SK-N-SH (cell line): ENCODE data around the gene GTF2F2. TPM values are rescaled to one million over a fixed set of nuclear protein-coding genes. Genes with fewer than 3 reads are reported as not detected.
A peak's percentile ranks its signal among the peaks of the same experiment; 100 is the strongest.

Experiments used
- CTCF ChIA-PET: fragments of 300-600, 350-600 bp; formaldehyde crosslinking; extraction: SDS; loops from one replicate; lab custom pipeline; 2021; lab: Yijun Ruan, JAX
- POLR2A ChIA-PET: fragments of 350-600 bp; sonication (Branson Sonifier 250); formaldehyde crosslinking; extraction: SDS; loops from one replicate; lab custom pipeline; 2020; ENCODE audit warnings: antibody characterized with exemption, inconsistent platforms; lab: Yijun Ruan, JAX
- DNase-seq: peaks from one replicate; pipeline ENCODE4 v3.0.0; 2012
- H2AFZ ChIP-seq: fragments of 200-600 bp; sonication (generic); 2 replicates; pipeline ENCODE4 v1.8.1; 2016; ENCODE audit warnings: antibody characterized with exemption, mild to moderate bottlenecking, low read depth
- H3F3A ChIP-seq: fragments of 200-600 bp; sonication (generic); replicated peaks from 2 replicates; pipeline ENCODE3; 2016; ENCODE audit warnings: antibody characterized with exemption, mild to moderate bottlenecking; ENCODE audit not compliant: insufficient read depth
- H3K27ac ChIP-seq, 2 experiments: fragments of 200-500 bp in 1 of 2; fragments of 200-600 bp in 1 of 2; sonication (Bioruptor generic) in 1 of 2; sonication (generic), shearing (Covaris generic) in 1 of 2; 2 replicates each; pipeline versions ENCODE4 v1.5.1 to v1.6.1; 2014 to 2016; ENCODE audit warnings: low read depth in 2 of 2, inconsistent platforms in 1 of 2, low read length in 1 of 2, mild to moderate bottlenecking in 1 of 2, mixed read lengths in 1 of 2
- H3K27me3 ChIP-seq: fragments of 200-600 bp; sonication (generic), shearing (Covaris generic); 2 replicates; pipeline ENCODE4 v1.6.1; 2016; ENCODE audit warnings: mixed run types; ENCODE audit not compliant: insufficient read depth
- H3K36me3 ChIP-seq, 2 experiments: fragments of 200-500 bp in 1 of 2; fragments of 200-600 bp in 1 of 2; sonication (Bioruptor generic) in 1 of 2; sonication (generic) in 1 of 2; replicated peaks in 1 of 2; 2 replicates each; pipeline versions ENCODE3 to v1.5.1; 2014 to 2016; ENCODE audit warnings: low read length in 1 of 2, mild to moderate bottlenecking in 1 of 2; ENCODE audit not compliant: insufficient read depth in 2 of 2, control insufficient read depth in 1 of 2
- H3K4me1 ChIP-seq, 2 experiments: fragments of 200-500 bp in 1 of 2; fragments of 200-600 bp in 1 of 2; sonication (Bioruptor generic) in 1 of 2; sonication (generic), shearing (Covaris generic) in 1 of 2; 2 replicates each; pipeline versions ENCODE4 v1.5.1 to v1.6.1; 2014 to 2016; ENCODE audit warnings: low read depth in 1 of 2, low read length in 1 of 2, mixed run types in 1 of 2; ENCODE audit not compliant: insufficient read depth in 2 of 2, control insufficient read depth in 1 of 2
- H3K4me2 ChIP-seq: fragments of 200-600 bp; sonication (generic), shearing (Covaris generic); 2 replicates; pipeline ENCODE4 v1.6.1; 2017; ENCODE audit warnings: mixed run types
- H3K4me3 ChIP-seq, 2 experiments: fragments of 200-500 bp in 1 of 2; fragments of 200-600 bp in 1 of 2; sonication (Bioruptor generic) in 1 of 2; sonication (generic), shearing (Covaris generic) in 1 of 2; 2 replicates each; pipeline versions ENCODE4 v1.5.1 to v1.8.1; 2014 to 2016; ENCODE audit warnings: low read depth in 2 of 2, inconsistent platforms in 1 of 2, low read length in 1 of 2, mild to moderate bottlenecking in 1 of 2, mixed read lengths in 1 of 2, moderate library complexity in 1 of 2
- H3K79me2 ChIP-seq: fragments of 200-600 bp; sonication (generic); 2 replicates; pipeline ENCODE4 v1.8.1; 2017; ENCODE audit warnings: mild to moderate bottlenecking; ENCODE audit not compliant: insufficient read depth
- H3K9ac ChIP-seq: fragments of 200-600 bp; sonication (generic); 2 replicates; pipeline ENCODE4 v1.6.1; 2017; ENCODE audit warnings: mixed run types
- H3K9me2 ChIP-seq: fragments of 200-600 bp; sonication (generic); 2 replicates; pipeline ENCODE4 v1.6.1; 2017; ENCODE audit warnings: mixed run types
- H3K9me3 ChIP-seq: fragments of 200-600 bp; sonication (generic); 2 replicates; pipeline ENCODE4 v1.6.1; 2017; ENCODE audit warnings: mixed run types, mild to moderate bottlenecking, moderate library complexity
- H4K20me1 ChIP-seq: fragments of 200-600 bp; sonication (generic); 2 replicates; pipeline ENCODE4 v1.6.1; 2017; ENCODE audit warnings: mild to moderate bottlenecking, mixed run types; ENCODE audit not compliant: insufficient read depth
- EZH2phosphoT487 ChIP-seq: fragments of 200-600 bp; sonication (generic); IDR thresholded peaks from 2 replicates; pipeline ENCODE4 v1.6.1; 2017; ENCODE audit warnings: low read depth, mixed run types, mild to moderate bottlenecking, antibody characterized with exemption, moderate library complexity, borderline replicate concordance
- FOSL2 ChIP-seq: IDR thresholded peaks from 2 replicates; pipeline ENCODE4 v1.4.0; 2012; ENCODE audit warnings: low read depth, mild to moderate bottlenecking, moderate library complexity, borderline replicate concordance
- FOXM1 ChIP-seq: IDR thresholded peaks from 2 replicates; pipeline ENCODE4 v1.4.0; 2012; ENCODE audit warnings: low read depth, mild to moderate bottlenecking
- NFIC ChIP-seq: IDR thresholded peaks from 2 replicates; pipeline ENCODE4 v1.4.0; 2012; ENCODE audit warnings: borderline replicate concordance
- NRF1 ChIP-seq: IDR thresholded peaks from 2 replicates; pipeline ENCODE4 v1.6.1; 2012; ENCODE audit warnings: low read depth, mild to moderate bottlenecking, low read length
- POLR2AphosphoS5 ChIP-seq: IDR thresholded peaks from 2 replicates; pipeline ENCODE4 v1.6.1; 2012; ENCODE audit warnings: low read depth, low read length
- RCOR1 ChIP-seq: fragments of 150-350 bp; IDR thresholded peaks from 2 replicates; pipeline ENCODE4 v1.6.1; 2017; ENCODE audit warnings: antibody characterized with exemption, low read length
- SIN3A ChIP-seq: IDR thresholded peaks from 2 replicates; pipeline ENCODE4 v1.6.1; 2012; ENCODE audit warnings: low read depth, mild to moderate bottlenecking, low read length, moderate library complexity, borderline replicate concordance
- WGBS: methylation state at CpG from one replicate; pipeline ENCODE4 v1.1.6; 2017; ENCODE audit warnings: low lambda C conversion rate; 5-methylcytosine and 5-hydroxymethylcytosine counted together
- polyA plus RNA-seq, 3 experiments: library from polyadenylated mRNA; depleted of rRNA; stranded (reverse); fragments of >200 nt; gene quantifications; 2 replicates each; pipeline ENCODE4 v1.2.3, GENCODE V29; 2012
- TF ChIP-seq, protein P1 (sequence below): fragments of 150-350 bp; IDR thresholded peaks from 2 replicates; pipeline ENCODE4 v1.6.1; 2016; ENCODE audit warnings: mild to moderate bottlenecking, low read depth, low read length
- TF ChIP-seq, protein P2 (sequence below): IDR thresholded peaks from 2 replicates; pipeline ENCODE4; 2012

GTF2F2 gene
- polyA plus RNA-seq, 1 of the 3 experiments (the other 2 are of a cell fraction) = 24.2 TPM

DNA sequence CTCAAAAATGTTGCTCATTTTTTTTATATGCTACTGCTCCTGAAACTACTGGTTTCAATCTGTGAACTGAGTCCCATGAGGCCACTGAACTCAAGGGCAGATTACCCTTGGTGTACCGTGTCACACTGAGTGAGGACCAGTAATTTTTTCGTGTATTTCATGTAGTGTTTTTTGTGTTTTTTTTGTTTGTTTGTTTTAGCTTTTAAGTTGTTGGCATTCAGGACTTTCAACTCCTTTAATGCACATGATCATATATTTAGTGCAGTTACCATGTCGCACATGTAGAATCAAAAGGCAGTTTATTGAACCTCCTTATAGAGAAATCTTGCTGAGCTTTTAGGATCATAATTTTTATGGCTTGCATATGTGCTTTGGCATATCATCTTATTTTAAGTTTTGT is 162.7 kb downstream of the GTF2F2 start (continued):
- TF ChIP-seq SIN3A = no peak
- no peak for TF ChIP-seq EZH2phosphoT487
- TF ChIP-seq FOSL2 = no peak
- no peak for TF ChIP-seq NFIC
- no peak for TF ChIP-seq RCOR1
- TF ChIP-seq, protein P1, sequence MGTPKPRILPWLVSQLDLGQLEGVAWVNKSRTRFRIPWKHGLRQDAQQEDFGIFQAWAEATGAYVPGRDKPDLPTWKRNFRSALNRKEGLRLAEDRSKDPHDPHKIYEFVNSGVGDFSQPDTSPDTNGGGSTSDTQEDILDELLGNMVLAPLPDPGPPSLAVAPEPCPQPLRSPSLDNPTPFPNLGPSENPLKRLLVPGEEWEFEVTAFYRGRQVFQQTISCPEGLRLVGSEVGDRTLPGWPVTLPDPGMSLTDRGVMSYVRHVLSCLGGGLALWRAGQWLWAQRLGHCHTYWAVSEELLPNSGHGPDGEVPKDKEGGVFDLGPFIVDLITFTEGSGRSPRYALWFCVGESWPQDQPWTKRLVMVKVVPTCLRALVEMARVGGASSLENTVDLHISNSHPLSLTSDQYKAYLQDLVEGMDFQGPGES = no peak

DNA sequence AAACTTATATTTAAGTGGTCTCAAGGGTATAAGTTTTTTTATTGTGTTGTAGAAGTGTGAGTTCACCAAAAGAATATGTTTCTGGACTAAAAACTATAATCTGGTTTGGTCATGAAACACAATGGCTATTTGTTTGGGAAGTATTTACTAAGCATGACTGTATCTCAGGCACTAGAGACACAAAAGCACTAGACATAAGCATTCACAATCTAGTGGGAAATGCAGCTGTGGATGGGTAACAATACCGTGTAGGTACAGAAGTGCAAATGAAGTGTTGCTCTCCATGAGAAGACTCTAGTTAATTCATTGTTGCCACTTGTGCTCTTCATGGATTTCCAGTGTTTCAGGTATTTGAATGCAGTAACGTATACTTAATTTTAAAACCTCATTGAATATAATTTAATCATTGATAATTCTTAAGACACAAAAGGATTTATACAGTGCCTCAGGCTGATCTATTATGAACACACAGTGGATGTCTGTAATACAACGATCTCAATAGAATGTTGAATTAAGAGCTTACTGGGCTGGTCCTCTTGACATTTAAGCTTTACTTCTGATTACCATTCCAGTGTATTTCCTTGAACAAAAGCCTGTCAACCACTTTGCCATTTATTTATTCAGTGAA is 169.7 kb downstream of the GTF2F2 start:
- Histone ChIP-seq H3K4me2 (no peak overlapping the region), H3K4me3 (no peak overlapping the region), H3F3A (peaks cover 7% of the 10 kb centered on the region), H3K27ac (no peak overlapping the region), H3K9ac (no peak overlapping the region), H3K27me3 (no peaks in the 10 kb centered on the region), H3K4me1 (peaks cover 0 to 8% of the 10 kb centered on the region in 2 experiments; a peak in 1 of 4 replicates), H3K36me3 (peaks cover 0 to 7% of the 10 kb centered on the region in 2 experiments), H2AFZ (no peak overlapping the region), H3K9me2 (no peaks in the 10 kb centered on the region), H4K20me1 (no peaks in the 10 kb centered on the region), H3K79me2 (no peaks in the 10 kb centered on the region), H3K9me3 (no peaks in the 10 kb centered on the region)
- WGBS = 85% methylated on average over 3 of the region's 3 CpGs
- TF ChIP-seq FOSL2 (no peak), POLR2AphosphoS5 (no peak), EZH2phosphoT487 (no peak)
- CTCF ChIA-PET = interaction anchor here (0.9 to 3.1 kb wide), 3 partner anchors 8 to 243 kb away, joined by 3 to 20 read pairs (median 4); no protein-coding TSS in a partner anchor
- DNase-seq = no peak
- POLR2A ChIA-PET = interaction anchor here (0.6 kb wide), 1 partner anchor 50 kb away, joined by 4 read pairs; no protein-coding TSS in a partner anchor

DNA sequence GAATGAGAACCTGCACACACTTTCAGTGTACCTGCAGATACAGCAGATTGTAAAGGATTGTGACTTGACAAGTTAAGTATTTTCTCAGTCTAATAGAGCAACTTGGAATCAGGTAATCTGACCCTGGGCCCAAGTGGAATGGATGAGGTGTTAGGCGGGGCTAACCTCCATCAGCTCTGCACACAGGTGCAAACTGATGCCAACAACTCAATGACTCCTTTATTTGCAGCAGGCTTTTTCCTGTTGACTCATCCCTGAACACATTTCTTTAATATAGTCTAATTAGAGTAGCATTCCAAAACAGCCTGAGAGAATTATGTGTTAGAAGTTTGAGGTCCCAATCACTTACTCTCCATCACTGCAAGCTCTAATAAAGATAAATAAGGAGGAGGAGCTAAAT is 171.9 kb downstream of the GTF2F2 start:
- Histone ChIP-seq H3K4me3 (no peak overlapping the region), H3K9ac (no peak overlapping the region), H3K4me2 (no peak overlapping the region), H3K27ac (no peak overlapping the region), H2AFZ (no peak overlapping the region), H3K9me2 (no peaks in the 10 kb centered on the region), H3F3A (peaks cover 7% of the 10 kb centered on the region), H3K4me1 (peaks cover 0 to 8% of the 10 kb centered on the region in 2 experiments; a peak in 1 of 4 replicates), H3K36me3 (no peaks in the 10 kb centered on the region), H3K9me3 (no peaks in the 10 kb centered on the region), H3K27me3 (no peaks in the 10 kb centered on the region), H3K79me2 (no peaks in the 10 kb centered on the region), H4K20me1 (no peaks in the 10 kb centered on the region)
- 100% methylated on average over 1 of the region's 1 CpG for WGBS
- POLR2A ChIA-PET = no interaction called here
- CTCF ChIA-PET = interaction anchor here (0.7 to 3.1 kb wide), 3 partner anchors 11 to 245 kb away, joined by 3 to 20 read pairs (median 3); no protein-coding TSS in a partner anchor
- TF ChIP-seq FOSL2 = peak; percentile 18; the same call in 1 of the 2 replicates
- TF ChIP-seq, protein P2, sequence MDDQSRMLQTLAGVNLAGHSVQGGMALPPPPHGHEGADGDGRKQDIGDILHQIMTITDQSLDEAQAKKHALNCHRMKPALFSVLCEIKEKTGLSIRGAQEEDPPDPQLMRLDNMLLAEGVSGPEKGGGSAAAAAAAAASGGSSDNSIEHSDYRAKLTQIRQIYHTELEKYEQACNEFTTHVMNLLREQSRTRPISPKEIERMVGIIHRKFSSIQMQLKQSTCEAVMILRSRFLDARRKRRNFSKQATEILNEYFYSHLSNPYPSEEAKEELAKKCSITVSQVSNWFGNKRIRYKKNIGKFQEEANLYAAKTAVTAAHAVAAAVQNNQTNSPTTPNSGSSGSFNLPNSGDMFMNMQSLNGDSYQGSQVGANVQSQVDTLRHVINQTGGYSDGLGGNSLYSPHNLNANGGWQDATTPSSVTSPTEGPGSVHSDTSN = 0 out of 2 replicates have a peak, but pooled peaks have one; percentile 3
- no peak for TF ChIP-seq SIN3A
- TF ChIP-seq NRF1 = no peak
- no peak for TF ChIP-seq FOXM1
- no peak for DNase-seq
